ENCODE data around the gene LRIT2.
A peak's percentile ranks its signal among the peaks of the same experiment; 100 is the strongest.
"Not testable (repeated sequence)": the region's sequence is repeated elsewhere in the genome, so short reads cannot be mapped to it uniquely, and the experiment has no call there.

The LRIT2 gene

DNA sequence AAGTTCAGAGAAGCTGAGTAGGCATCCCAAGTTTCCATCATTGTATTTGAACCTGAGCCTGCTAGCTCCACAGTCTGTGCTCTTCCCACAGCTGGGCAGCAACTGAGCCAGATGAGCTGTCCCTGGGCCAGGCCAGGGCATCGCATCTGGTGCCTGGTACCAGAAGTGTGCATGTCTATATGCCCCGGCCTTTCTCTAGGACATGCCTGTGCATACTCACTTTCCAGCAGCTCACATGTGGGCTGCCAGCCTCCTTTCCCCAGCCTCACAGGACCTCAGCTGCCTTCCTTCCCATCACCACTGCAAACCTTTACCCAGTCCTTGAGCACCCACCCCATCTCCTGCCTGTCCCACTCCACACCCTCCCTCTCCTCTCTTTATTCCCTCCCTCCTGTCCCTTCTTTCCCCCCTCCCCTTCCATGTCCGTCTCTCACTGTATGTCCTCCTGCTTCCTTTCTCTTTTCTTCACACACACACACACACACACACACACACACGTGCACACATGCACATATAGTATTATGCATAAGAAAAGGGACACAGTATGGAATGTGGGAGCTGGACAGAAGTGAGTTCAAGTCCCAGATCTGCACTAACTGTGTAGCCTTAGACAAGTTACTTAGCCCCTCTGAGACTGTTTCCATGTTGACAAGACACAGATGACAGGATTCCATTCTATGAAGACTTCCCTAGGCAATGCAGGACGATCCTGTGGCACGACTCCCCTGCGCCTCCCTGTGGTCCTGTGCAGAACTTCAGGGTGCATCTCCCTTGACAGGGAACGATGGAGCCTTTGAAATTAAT lies 20.1 kb downstream of the LRIT2 start:
- DNase-seq, result peak; percentile 55

DNA sequence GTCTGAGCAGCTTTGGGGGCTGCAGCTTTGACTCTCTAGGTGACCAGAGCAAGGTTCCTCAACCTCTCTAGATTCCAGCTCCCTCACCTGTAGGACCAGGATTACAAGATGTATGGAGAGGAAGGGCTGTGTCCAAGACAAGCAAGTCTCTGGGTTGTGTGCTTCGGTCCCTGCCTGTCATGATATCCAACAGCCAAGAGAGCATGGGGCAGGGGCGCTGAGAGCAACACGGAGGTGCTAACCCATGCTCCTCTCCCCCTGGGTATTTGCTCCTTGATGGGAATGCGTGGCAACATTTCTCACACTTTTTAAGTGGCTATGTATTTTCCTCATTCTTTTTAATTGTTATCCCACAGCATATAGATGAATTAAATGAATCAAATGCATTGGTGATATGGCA lies 20.7 kb downstream of the LRIT2 start:
- no peak for DNase-seq

DNA sequence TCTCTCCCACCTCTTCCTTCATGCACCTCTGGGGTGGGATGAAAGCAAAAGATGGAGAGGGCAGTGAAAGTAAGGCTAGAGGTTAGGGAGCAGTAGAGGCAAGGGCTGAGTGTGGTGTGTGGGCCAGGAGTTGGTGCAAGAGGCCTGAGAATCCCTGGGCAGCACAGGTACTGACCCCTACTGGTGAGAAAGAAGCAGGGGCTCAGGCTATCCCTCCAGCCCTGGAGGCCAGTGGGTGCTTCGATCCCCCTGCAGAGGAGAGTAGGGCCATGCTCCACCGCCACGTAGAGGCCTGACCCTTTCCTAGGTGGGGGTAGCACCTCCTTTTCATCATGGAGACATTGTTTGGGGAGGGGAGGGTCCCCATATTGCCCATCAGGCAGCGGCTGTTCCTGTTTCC lies 21.2 kb downstream of the LRIT2 start:
- DNase-seq, result peak; percentile 10

DNA sequence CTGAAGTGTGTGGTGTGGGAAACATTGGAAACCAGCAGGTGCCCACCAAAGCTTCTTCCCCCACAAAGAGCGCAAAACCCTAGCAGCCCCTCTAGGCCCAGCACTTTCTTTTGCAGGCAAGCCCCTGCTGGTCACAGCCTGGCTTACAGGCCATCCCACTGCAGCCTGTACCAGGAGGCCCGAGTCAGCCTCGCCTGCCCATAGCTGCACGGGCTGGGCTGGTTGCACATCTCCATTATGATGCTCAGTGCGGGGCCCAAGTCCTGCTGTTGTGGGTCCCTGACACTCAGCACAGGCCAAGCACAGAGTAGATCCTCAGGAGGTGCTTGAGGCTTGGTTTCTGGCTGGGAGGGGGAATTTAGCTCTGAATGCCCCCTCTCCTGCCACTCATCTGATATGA lies 23.0 kb downstream of the LRIT2 start:
- DNase-seq, result no peak

DNA sequence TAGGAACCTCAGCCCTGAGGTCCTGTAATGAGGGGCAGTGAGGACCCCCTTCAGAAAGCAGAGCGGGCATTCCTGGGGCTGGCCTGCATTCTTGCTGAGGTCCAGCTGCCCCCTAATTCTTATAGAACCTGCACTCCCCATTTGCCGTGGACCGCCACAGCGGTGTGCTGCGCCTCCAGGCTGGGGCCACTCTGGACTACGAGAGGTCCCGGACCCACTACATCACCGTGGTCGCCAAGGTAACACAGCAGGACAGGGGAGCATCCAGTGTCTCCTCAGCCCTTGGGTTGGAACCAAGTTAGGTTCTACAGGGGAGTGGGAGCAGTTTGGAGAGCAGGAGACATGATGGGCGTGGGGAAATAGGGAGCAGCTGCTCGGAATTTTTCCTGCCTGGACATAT lies 23.7 kb downstream of the LRIT2 start:
- no peak for DNase-seq

DNA sequence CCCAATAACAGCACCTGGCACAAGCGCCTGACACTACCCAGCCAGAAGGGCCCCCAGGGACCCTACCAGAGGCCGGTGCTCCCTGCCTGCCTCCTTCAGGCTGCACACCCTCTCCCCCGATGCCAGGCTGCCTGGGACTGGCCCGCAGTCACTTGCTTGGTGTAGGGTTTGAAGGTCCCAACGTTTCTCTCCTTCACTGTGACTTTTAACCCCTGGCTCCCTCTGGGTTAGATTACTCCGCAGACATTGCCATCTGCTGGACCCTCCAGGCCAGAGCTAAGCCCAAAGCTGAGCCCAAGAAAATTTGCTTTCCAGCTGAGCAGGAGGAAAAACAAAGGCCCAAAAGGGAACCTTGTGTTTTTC lies 24.1 kb downstream of the LRIT2 start:
- DNase-seq, result no peak

DNA sequence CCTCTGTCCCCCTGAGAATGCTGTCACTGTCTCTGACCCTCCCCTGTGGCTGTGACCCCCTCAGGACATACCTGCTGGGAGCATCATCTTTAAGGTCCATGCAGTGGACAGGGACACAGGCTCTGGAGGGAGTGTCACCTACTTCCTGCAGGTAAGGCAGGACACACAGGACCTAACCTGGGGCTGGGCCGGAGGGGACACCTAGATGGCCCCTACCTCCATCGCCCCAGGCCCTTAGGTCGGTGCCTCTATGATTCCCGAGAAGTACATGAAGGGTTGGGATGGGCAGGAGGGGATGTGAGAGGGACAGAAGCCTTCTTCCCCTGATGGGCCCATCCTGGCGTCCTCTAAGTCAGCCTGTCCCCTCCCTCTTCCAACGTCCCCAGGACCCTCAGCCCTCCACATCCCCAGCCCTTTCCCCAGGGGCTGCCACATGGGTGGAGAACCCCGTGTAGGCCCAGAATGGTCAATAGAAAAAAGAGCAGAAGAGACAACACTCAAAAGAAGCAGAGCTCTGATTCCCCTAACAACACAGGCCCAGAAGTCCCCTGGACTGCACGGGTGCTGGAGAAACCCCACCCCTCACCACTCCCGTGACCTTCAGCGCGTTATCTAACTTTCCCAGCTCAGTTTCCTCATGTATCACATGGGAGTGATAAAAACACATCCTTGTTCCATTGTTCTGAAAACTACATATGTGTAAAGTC lies 24.7 kb downstream of the LRIT2 start:
- no peak for DNase-seq

DNA sequence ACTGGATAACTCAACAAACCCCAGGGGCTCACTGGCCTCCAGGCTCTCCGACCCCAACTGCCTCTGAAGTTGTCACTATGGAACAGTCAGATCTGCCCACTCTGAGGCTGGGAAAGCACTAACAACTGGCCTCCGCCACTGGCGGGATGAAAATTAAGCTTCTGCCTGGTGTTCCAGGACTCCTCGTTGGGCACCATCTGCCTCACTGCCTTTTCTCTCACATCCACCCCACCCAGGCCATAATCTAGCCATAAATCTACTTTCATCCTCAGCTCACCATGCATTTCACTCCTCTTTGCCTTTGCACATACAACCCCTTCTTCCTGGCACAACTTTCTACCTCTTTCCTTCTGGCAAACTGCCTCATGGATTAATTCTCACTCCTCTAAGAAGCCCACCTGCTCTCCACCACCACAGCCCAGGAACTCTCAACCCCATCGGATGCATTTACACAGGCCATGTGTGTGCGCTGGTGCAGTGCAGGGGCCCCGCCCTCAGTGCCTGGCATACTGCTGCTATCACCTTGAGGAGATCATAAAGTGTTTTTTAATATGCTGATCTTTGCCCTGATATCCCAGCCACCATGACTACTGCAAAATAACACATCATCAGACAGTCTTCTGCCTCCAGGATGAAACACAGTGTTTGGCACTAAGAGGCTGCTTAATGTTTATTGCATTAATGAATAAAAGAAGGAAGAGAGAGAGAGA lies 27.0 kb downstream of the LRIT2 start:
- DNase-seq, result no peak

DNA sequence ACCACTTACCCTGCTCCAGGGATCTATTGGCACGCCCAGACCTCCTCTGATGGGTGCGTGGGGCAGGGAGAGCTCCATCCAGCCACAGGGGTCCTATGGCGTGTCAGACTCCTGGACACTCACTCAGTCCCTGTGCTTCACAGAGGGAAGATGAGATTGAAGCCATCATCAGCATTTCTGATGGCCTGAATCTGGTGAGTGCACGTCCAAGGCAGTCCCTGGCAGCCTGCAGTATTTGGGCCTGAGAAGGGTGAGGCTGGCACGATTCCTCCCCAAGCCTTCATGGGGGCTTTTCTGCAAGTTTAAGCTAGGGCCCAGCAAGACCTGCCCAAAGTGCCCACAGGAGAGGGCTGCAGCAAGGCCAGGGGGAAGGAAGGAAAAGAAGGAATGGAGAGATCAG lies 27.7 kb downstream of the LRIT2 start:
- no peak for DNase-seq

DNA sequence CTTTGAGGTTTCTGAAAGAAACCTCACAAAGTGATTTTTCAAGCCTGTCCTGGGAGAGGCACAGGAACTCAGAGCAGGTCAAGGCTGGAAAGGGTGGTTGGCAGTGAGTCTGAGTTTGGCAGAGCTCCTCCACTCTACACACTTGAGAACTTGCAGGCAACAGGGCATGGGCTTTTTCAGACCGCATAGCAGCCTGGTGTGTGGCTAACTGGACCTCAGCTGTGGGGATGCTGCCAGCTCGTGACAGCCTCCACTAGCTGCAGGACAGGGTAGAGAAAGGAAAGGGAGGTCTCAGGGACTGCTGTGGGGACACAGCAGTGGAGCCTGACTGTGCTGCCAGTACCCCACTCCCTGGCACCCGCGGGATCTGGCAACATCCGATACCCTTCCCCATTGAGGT lies 28.4 kb downstream of the LRIT2 start:
- no peak for DNase-seq

DNA sequence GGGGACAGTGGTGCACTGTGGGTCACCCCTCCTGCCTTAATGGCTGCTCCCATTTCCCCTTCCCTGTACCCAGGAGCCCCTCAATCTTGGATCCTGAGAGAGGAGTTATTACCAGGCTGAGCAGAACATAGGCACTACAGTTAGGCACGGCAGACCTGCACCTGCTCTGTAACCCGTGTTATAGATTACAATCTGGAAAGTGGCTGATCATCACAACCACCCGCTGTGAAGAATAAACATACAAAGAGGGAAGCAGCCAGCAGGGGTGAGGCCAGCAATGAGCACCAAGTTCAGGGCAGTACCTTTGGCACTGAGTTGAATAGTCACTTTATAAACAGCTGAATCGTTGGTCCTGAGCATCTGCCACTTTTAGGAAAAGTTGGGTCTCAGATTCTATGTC lies 29.3 kb downstream of the LRIT2 start:
- DNase-seq, result no peak

DNA sequence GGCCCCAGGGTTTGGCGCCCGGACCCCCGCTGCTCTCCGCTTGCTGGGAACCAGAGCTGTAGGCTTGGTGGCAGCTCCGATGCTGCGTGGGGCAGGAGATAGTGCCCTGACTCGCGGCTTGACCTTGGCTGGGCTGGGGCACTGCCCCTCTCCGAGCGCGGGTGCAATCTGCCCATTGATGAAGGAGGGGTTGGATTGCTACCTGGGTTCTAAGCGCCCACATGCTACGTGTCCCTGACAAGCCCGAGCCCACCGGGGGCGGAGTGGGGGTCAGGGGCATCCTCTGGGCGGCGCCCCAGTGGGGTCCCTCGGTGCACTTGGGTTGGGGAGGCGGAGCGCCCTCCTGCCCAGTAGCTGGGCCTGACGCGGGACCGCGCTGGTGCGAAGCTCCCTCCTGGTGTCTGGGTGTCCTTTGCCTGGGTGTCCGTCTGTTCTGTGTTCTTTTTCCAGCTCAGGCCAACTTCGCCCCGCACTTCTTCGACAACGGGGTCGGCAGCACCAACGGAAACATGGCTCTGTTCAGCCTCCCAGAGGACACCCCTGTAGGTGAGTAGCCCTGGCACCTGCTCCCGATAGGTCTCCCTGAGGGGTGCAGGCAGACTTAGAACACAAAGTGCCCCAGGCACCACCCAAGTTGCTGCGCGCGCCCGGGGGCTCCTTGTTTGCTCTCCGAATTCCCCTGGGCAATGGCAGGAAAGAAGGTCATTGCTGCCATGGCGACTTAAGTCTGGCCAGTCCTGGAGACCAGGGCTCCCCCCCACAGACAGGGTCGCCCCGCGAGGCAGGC lies 30.1 kb downstream of the LRIT2 start:
- no peak for DNase-seq

DNA sequence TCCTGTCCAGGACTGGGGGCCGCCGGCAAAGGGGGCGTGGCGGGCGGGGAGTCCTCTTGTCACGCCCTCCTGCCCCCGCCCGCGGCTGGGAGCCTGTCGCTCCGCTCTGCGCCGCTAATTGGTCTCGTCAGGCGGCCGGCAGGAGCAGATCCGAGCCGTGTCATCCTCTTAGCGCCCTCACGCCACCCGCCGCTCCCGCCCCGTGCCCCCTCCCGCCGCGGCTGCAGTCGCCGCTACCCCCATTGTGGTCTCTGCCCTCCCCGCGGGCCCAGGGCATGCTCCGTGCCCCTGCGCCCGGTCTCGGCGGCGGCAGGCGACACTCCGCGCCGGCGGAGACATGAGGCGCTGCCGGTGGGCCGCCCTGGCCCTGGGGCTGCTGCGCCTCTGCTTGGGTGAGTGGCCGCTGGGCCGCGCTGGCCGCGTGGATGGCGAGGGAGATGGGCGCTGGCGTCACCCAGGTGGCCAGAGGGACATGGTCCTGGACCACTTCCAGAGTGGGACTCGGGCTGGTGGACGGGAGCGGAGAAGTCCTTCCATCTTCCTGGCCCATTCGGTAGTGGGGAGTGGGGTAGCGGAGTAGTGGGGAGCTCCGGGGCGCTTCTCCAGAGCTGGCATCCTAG lies 30.8 kb downstream of the LRIT2 start, which contains the start of gene CDHR1:
TSS of gene CDHR1 (plus strand) at position 114 of the 620 bp plus-strand sequence. CDS start at position 338, 224 bp downstream.
- peak; percentile 27 for DNase-seq

DNA sequence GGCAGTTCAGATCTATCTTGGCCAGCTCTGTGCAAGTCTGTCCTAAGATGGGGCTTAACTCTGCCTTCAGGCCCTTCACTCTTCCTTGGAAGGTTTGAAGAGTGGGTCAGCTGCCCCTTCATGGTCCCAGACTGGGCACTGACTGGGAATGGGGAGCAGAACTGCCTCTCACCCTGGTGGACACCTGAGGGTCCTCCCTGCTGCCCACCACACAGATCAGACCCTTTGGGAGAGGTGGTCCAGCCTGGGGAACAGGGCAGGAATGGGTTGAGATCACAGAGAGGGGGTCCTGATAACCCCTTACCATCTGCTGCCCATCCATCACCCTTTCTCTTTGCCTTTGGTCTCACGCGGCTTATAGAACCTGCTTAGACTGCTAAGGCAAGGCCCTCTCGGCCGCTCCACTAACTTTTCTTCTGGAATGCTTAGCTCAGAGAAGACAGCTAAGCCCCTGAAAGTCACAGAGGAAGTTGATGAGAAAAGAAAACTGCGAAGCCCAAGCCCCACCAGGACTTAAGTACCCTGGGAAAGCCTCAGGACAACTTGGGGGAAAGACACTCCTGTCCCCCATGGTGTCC lies 31.4 kb downstream of the LRIT2 start:
- DNase-seq, result no peak

DNA sequence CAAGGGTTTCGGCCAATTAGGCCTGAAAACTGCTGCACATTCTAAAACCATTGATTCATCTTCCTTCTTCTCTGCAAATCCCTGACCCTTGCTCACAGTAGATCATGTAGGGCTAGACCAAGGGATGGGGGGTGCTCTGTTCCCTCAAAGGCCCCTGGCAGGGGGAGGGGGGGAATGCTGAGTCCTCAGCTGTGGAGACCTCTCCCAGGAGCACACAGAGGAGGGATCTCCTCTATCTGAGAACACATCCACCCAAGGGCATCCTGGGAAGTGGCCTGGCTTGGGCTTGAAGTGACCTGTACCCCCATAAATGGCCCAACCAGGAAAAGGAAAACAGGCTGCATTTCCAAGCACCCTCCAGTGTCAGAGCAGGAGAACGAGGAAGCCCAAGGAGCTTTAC lies 32.0 kb downstream of the LRIT2 start:
- DNase-seq, result no peak

DNA sequence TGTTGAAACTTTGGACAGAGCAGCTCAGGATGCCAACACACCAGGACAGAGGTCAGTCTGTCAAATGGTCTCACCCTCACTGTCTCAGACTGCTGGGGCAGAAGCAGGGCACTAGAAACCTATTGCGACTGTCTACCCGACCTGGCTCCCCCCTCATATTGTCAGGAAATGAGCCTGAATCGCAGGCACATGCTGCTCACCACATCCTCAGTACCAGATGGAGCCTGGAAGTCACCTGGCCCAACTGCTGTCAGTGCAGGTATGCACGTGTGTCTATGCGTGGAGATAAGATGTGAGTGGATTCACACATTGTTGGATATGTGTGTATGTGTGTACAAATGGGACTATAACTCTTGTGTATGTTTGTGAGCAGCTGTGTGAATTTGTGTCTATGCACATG lies 34.2 kb downstream of the LRIT2 start:
- DNase-seq, result no peak

DNA sequence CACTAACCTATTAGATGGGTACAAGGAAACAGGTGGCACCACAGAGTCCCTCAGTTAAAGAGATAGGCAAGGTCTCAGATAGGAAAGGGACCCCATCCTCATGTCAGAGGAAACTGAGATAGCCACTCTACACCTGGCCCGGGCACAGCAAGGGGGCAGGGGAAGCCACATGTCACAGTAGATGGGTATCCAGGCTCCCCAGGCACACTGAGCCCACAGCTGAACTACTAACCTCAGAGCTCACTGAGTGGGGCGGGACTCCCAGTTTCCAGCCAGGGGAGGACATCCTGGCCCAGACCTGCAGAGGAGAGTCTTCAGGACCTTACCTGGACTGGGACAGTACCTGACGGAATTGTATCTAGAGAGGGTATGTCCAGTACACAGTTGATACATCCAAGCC lies 34.7 kb downstream of the LRIT2 start:
- no peak for DNase-seq

DNA sequence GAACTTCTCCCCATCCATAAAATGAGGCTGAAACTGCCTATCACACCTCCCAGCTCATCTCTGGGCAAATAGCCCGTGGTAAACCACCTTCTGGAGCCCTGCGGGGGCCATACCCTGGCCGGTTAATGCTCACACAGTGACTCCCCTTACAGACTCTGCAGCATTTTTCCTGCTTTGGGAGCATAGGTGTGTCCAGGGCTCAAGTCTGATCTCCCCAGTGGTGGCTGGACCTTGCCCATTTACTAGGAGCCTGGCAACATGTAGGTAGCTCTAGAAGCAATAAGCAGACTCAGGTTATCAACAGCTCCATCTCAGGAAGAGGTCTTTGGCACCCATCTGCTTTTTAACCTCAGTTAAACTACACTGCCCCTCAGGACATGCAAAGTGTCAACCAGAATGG lies 36.5 kb downstream of the LRIT2 start:
- no peak for DNase-seq

DNA sequence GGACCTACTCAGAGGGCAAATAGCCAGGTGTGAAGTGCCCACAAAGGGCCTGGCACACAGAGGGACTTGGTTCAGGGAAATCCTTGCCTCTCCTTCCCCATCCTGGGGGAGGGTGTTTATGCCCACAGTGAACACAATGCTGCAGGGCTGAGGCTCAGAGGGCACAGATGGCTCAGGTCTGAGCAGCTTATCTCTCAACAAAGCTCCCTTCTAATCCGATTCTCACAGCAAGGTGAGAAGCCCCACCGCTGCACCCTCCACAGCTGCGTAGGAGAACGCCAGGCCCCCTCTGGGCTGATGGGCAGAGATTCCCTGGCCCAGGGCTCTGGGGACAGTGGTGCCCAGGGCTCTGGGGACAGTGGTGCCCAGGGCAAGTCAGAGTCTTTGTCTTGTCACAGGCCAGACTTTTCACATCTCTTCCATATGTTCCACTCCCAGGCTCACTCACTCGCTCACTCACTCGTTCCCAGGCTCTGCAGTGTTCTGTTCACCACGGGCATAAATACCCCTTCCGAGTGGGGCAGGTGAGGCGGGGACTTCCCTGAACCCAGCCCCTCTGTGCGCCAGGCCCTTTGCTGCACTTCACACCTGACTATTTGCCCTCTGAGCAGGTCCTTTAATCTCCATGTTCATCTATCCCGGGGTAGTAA lies 39.7 kb downstream of the LRIT2 start:
- no peak for DNase-seq

DNA sequence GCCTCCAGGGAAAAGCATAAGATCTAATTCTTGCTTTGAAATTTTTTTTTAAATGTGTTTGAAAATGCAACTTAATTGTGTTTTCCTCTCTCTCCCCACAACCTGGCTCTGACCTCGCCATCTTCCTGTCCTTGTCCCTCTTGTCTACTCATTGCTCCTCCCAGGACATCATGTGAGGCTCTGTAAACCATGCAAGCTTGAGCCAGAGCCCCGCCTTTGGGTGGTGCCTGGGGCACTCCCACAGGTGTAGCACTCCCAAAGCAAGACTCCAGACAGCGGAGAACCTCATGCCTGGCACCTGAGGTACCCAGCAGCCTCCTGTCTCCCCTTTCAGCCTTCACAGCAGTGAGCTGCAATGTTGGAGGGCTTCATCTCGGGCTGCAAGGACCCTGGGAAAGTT lies 40.8 kb downstream of the LRIT2 start:
- no peak for DNase-seq

DNA sequence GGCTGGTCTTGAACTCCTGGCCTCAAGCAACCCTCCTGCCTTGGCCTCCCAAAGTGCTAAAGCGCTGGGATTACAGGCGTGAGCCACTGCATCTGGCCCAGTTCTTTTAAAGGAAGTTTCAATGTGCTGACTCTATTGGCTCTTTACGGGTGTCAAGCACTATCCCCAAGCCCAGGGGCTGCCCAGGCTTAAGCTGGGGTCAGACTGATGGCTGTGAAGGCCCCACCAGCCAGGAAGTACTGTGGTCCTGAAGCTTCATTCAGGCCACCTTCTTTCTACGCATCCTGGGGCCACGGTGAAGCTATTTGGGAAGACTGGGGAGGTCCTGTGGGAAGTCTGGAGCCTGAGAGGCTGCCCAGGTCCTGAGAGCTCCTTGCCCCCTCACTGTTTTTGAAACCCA lies 43.7 kb downstream of the LRIT2 start:
- DNase-seq, result no peak

DNA sequence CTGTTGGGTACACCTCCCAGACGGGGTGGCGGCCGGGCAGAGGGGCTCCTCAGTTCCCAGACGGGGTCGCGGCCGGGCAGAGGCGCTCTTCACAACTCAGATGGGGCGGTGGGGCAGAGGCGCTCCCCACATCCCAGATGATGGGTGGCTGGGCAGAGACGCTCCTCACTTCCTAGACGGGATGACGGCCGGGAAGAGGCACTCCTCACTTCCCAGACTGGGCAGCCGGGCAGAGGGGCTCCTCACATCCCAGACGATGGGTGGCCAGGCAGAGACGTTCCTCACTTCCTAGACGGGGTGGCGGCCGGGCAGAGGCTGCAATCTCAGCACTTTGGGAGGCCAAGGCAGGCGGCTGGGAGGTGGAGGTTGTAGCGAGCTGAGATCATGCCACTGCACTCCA lies 45.0 kb downstream of the LRIT2 start:
- DNase-seq, result not testable (repeated sequence)

All from kidney glomerular epithelial cell (primary cell).